HG02981 (cell line): ENCODE results near the gene CTNNA2.

Source experiments
- ATAC-seq: cut with Tn5 transposase; IDR thresholded peaks from one replicate; pipeline ENCODE4 v1.9.1; 2021; ENCODE audit warnings: mild to moderate bottlenecking, moderate library complexity; ENCODE audit not compliant: unreplicated experiment

Gene CTNNA2

DNA sequence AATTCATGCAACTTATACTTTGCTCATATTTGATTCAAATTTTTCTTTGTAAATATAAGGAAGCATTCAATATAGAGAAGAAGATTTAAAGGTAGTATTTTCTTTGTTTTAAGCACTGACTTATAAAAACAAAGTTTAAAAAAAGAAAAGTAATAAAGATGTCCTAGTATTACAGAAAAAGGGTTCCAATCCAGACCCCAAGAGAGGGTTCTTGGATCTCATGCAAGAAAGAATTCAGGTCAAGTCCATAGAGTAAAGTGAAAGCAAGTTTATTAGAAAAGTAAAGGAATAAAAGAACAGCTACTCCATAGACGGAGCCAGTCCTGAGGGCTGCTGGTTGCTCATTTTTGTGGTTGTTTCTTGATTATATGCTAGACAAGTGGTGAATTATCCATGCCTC is 267.9 kb downstream of the CTNNA2 start:
- ATAC-seq = no peak

DNA sequence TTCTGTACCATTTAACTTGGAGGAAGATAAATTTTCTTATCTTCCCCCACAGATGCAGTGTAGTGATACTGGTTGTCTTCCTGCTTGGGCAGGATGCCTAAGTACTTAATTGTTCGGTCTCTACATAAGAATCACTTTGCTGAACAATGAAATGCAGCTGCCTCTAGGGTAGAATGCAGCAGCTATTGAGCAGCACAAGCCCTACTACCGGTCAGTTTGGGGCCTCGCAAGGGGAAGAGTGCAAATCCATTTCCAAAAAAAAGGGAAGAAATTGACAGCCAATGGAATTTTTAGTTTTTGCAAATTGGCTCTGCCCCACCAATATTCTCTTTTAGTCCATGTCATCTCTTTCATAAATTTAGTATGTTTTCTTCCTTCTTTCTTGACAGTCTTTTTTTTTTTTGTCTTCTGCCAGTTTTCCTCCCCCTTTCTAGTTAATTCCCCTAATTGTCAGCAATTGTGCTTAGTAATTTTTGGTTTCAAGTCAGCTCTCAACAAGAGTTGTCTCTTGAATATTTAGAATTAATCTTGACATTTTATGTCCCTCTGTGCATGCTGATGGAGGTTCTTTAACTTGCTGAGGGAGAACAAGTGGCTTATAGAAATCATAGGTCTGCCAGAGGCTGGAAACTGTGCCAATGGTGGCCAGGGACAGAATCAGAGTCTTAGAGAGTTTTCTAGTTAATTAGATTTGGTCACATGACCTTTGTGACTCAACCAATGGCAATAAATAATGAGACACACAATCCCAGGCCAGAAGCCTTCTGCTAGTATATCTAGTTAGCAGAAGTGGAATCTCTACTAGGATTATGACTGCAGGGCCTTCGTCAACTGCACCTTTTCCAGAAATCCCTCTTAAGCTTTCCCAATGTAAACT is 270.0 kb downstream of the CTNNA2 start:
- ATAC-seq = no peak

DNA sequence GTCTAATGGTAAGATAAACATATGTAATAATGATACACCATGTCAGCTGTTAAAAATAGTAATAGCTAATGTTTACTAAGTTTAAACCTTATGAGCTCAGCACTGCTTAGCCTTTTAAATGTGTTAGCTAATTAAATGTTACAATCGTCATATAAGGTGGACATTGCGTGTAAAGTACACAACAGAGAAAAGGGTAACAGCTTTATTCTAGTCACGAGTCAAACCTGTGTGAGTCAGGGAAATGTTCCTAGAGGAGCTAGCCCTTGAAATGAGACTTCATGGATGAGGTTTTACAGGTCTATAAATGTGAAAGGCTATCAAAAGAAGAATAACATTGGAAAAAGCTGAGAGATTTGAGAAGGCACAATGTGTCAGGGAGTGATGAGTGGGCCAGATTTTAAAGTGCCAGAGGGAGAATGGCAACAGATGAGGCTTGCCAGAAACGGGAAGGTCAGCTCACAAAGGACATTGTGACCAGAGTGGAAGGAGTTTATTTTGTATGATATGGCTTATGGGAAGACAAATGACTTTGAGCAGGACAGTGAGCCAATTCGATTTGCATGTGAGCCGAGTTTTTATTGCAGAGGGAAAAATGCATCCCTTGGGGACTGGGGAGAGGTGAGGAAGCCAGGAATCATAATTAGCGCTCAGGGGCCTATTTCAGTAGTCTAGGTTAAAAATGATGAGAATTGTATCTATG is 276.3 kb downstream of the CTNNA2 start:
- ATAC-seq = no peak

DNA sequence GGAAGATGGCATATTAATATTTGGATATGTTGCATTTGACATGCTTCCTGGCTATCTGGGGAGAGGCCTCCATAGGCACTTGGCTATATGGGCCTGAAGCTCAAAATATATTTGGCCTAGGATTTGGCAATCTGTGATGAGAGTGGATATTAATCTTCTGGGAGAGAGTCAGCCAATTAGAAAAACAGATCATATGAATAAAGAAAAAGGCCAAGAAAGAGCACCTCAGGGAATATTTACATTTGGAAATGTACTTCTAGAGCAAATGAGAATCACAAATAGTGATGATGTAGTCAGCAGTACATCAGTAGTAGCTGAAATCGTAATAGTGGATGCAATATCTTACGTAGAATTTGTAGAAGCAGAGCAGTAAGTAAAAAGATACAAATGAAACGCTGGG is 277.0 kb downstream of the CTNNA2 start:
- ATAC-seq = no peak

DNA sequence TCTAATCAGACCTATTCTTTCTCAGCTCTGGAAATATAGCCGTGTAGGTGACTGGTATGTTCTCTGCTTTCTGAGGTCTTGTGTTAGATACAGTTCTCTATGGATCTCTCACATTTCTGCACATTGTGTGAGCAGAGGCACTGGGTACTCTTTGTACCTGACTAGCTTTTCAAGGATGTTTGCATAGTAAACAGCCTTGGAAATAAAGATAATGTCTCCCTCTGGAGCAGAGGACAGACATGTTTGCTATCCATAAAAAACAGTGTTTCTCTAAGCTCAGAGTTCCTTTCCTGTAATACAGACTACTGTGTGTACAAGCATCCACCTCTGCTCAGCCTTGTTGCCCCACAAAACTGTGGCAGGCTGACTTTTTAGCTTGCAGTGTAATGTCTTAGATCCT is 279.2 kb downstream of the CTNNA2 start:
- no peak for ATAC-seq

DNA sequence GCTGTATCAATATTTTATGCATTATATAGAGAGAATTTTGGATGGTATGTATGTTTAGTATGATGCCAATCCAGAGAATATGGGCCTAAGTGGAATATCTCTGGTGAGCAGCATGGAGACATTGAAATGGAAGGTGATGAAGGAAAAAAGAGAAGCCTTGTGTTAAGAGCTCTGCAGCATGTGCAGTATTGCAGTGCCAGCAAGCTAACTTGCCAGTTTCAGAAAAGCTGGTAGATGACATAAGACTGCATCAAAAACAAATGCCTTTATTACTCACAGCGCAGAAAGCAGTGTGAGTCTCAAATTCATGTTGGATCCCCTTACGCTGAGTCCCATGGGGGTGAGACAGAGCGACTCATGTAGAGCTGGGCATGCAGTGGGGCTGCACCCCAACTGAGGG is 280.2 kb downstream of the CTNNA2 start:
- ATAC-seq = no peak

DNA sequence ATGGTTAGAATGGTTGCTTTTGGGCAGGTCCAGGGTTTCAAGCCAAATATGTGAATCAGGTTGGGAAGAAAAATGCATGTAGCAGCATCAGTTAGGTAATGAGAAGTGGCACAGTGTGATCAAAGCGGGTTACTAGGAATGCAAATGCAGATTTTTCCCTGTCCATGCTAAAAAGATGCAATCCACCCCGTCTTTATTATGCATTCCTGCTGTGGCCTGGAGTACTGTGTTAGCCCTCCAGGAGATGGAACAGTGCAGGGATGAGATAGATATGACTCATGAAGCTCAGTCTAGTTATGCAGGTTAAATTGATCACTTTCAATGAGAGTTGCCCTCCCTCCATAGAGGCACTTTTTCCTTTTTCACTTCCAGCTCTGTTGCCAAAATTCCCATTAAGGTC is 283.8 kb downstream of the CTNNA2 start:
- ATAC-seq = no peak

DNA sequence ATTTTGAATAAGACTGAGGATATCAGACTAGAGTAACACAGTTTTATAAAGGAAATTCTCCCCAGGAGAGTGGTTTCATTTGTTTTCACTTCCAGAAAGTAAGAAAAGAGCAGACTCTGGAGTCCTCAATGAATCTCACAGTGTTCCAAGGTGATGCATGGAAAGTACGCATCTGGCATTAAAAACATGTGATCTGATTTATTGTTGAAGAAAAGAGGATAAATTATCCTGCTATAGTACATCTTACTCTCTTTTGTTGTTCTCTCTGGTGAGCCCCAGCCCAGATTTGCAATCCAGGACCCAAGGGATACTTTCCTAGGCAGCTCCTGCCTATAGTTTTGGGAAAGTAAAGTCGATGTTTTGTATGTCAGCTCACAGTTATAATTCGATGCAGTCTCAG is 285.9 kb downstream of the CTNNA2 start:
- no peak for ATAC-seq

DNA sequence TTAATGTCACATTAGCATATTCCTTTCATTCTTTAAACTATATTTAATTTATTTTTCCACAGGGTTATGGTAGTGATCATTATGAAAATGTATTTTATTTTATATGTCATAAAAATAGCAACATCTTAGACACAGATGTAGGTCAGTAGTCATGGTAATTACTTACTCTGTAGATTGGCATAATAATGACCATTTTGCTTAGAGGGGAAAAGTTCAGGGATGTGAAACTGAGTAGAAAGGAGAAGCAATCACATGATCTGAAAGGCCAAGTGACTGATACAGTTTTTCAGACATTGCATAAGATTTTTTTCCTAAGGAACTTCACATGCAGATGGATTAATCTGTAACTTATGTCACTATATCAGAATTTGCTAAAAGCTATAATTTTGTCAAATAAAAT is 286.9 kb downstream of the CTNNA2 start:
- no peak for ATAC-seq

DNA sequence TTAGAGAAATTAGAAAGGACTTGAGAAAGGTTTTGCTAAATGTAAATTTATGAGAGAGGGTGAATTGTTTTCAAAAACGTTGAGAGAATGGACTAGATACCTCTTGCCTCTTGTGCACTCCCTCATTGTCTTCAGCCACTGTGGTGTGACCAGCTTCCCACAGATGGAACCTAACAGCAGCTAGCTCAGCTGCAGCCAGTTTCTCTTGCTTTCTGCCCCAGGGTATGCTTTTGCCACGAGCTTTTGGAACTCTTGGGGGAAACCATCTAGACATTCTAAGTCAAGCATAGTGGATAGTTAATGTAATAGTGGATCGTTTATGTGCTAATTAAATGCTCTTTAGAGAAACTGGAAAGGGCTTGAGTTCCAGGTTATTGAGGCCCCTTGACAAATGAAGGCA is 288.2 kb downstream of the CTNNA2 start:
- no peak for ATAC-seq

DNA sequence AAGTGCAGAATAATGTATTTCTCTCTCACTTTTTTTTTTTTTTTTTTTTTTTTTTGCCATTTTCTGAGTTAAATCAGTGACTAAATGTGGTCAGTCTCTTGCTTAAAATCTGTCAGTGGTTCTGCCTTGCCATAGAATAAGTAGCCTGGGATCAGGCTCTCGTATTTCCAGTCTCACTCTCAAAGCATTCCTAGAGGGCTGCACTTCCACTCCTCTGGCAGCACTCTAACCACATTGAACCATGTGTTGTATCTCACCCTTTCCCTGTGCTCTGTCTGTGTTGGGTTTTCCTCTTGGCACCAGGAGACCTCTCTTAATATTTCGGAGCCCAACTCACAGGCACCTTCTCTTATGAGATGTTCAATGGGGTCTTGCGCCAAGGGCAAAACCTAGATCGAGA is 304.4 kb downstream of the CTNNA2 start:
- no peak for ATAC-seq

DNA sequence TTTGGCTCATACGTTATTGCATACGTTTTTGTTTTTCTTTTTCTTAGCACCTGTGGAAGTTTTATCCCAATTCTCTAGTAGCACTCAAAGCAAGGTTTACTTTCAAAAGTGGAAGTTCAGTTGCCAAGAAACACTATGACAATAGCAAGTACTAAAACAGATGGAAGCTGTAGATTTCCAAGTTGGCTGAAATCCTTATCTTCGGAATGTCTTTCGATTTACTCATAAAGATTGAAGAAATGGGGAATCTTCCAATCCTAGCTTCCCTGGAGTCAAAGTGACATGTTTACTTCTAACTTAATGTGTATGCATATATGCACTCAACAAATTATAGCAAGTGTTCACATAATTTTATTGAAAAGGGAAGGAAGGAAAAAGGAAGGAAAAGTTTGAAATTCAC is 307.4 kb downstream of the CTNNA2 start:
- ATAC-seq = no peak

DNA sequence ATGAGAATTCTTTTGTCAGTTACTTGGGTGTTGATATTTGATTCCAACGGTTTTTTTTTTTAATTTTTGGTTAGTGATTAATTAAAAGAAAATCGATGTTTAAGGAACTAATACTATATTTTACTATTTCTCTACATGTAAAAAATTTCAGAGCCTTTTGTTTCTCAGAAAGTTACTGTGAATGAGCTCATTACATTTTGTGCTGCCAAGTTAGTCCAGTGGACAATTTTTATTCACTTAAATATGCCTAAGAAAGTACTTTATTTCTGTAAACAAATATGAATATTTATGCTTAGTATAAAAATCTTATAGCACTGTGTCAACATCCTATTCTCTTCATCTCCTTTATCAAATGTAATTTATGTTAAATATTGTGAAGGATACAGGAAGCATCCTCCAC is 309.3 kb downstream of the CTNNA2 start:
- no peak for ATAC-seq

DNA sequence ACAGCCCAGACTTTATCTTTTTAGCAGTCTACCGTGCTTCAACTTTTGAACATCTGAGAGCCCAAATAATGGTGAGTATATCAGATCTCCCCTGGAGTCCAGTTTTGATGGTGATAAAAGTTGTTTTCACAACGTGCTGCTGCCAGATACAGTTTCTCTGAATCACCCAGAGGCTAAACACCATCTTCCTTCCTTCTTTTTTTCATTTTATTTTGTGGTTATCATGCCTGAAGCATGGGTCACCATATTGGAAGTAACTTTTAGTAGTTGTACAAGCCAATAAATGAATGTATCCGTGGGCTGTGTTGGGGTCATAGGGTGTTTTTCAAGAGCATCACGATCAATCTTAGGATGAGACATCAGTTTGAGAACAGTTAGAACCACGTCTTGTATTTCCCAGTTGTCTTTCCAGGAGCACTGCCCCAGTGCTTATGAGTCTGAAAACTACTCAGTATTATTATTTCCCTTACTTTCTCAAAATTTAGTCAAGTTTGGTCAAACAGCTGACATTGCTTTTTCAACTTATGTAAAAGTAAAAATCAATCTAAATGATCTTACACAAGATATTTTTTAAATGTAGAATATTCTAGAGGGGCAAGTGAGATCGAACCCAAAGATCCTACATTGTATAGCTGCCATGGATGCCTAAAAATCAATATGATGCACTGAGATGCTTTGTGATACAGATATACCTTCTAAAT is 311.4 kb downstream of the CTNNA2 start:
- no peak for ATAC-seq

DNA sequence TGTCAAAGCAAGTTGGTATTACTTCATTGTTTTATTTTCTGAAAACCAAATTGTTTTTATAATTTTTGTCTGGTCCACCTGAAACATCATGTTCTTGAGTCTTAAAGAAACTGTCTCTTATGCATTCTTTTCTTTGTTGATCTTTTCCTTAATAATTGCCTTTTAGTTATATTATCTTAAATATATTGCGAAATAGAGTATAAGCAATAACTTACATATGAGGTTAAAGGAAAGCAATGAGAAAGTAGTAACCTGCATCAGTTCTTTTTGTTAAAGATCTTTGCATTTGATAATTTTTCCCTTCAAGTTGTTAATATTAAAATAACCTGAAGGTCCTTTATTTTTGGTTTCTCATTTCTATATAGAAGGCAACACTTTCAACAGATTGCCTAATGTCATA is 315.0 kb downstream of the CTNNA2 start:
- no peak for ATAC-seq

DNA sequence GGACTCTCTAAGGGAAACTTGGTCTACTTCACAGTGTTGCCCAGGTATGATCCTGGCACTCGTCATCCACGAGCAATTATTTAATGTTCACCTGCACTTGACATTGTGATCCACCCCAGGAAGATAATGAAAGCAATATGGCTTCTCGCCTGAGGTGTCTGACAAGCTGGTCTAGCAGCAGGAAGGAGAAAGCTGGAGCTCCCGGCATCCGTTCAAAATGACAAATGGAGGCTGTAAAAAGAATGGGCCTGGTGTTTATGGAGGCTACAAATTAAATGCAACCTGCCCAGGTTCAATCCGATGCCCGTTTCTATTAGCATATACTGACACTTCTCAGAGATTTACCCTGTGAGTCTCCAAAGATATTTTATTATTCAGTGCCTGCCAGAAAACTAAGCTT is 317.6 kb downstream of the CTNNA2 start:
- no peak for ATAC-seq

DNA sequence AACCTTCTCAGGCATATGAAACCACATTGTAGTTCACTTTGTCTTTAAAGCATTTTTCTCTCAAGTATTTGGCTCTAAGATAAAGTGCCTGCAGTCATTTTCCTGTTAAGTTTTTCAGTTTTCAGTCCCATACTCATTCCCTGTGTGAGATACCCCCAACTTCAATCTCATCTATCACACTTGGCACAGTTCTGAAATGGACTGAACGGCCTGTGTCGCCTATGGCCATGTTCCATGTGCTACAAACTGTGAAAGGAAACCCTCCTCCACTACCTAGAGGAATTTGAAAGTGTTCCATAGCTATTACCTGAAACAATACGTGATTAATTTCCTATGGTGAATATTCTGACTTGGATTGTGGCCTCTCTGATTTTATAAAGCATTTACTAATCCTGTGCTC is 319.1 kb downstream of the CTNNA2 start:
- ATAC-seq = no peak

DNA sequence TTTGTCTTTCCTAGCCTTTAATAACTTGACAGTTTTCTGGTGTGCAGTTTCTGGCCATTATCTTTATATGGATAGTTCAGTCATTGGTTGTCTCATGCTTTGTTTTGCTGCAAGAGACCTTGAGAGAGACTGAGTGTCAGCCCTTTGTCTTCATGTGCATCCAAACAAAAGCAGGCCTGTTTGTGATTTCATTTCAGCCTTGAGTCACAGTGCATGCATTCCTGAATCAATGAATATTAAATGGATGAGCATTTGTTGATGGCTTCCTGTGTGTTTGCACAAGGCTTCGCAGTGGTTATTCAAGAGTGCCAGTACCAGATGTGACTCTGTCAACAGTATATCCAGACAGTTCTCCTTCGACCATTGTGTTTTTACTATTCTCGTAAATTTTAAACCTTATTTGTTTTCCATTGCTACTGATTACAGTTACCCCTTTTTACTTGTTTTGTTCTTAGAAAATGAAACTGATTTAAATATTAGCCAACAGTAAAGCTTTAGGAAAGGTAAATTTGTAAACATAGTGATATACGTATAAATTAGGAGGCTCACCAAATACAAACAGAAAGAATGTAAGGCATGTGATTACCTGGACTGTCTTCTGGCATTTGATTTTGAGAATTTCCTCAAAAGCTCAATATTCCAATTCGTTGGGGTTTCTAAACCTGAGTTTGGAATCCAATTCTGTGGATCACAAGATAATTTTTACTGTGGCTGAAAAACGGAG is 319.8 kb downstream of the CTNNA2 start:
- no peak for ATAC-seq

DNA sequence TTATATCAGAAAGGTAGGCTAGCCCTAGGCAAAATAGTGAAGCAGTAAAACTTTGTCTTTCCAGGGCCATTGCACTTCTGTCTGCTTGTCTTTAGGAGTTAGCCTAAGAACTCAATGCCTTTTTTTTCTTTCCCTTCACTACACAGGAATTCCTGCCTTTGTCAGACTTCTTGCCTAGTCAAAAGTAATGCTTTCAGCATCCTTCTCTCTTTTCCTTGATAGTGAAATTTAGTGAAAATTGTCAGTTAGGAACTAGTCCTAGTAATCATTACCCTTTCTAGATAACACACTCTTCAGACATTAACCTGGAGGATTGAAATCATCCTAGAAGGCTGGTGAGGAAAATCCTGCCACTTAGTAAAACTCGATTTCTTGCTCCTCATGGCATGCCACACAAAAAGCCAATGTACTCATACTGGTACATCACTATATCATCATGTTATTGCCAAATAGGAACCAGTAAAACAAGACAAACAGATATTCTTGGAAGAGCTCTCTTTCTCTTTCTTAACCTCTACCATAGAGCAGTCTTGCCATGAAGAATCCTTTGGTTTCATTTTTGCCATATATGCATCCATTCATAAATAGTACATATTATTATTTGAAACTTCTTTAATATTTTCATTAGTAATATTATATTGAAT is 320.5 kb downstream of the CTNNA2 start:
- no peak for ATAC-seq

DNA sequence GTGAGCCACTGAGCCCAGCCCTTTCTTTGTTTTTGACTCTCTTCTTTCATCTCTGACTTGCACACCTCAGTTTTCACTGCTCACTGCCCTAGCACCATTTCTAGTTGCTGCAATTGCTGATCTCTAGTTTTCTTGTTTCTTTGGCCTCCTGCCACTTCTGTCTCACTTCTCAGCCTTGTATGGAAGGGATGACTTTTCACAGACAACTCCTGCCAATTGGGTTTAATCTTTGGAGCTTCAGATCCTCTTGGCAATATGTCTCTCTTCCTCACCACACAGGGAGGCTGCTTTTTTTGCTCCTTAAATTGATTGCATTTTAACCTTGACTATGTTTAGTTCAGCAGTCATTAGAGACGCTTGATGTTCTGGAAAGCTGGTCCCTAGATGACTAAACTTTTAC is 323.1 kb downstream of the CTNNA2 start:
- ATAC-seq = no peak

DNA sequence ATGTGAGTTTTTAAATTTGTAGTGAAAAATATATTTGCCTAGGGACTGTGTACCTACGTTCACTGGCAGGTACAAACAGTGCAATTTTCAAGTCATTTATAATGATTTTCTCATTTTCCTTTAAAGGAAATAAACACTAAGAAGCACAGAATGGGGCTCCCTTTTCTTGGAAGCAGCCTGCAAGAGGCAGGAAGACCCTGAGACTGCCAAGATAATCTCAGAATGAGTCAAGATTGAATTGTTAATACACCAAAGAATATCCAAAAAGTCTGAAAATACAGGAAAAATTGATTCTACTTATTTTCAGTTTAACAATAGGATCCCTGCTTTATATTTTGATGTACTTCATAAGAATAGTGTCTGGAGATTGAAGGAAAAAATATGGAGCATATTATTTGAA is 331.2 kb downstream of the CTNNA2 start:
- no peak for ATAC-seq
